HG02759 (cell line): ENCODE measurements around the gene MCF2L2.

ENCODE experiments used
- ATAC-seq: cut with Tn5 transposase; IDR thresholded peaks from one replicate; pipeline ENCODE4 v1.9.1; 2021; ENCODE audit warnings: mild to moderate bottlenecking, moderate library complexity; ENCODE audit not compliant: unreplicated experiment

Gene MCF2L2

GRCh38 chr3:183272791-183273190 is 155.6 kb downstream of the MCF2L2 start:
- ATAC-seq, result no peak

- no peak for ATAC-seq
These were observed 156.3 kb downstream of the MCF2L2 start for GRCh38 chr3:183272142-183272541.

GRCh38 chr3:183270344-183270743 is 158.1 kb downstream of the MCF2L2 start:
- no peak for ATAC-seq

- ATAC-seq, result no peak
These were observed 159.1 kb downstream of the MCF2L2 start for GRCh38 chr3:183269345-183269744.

- no peak for ATAC-seq
These were observed 160.1 kb downstream of the MCF2L2 start for GRCh38 chr3:183268366-183268765.

GRCh38 chr3:183267140-183267539 is 161.3 kb downstream of the MCF2L2 start:
- no peak for ATAC-seq

- ATAC-seq, result no peak
These were observed 162.0 kb downstream of the MCF2L2 start for GRCh38 chr3:183266454-183266853.

GRCh38 chr3:183265834-183266417 is 162.5 kb downstream of the MCF2L2 start:
- no peak for ATAC-seq

GRCh38 chr3:183265157-183265642 is 163.2 kb downstream of the MCF2L2 start:
- no peak for ATAC-seq

GRCh38 chr3:183264268-183264667 is 164.2 kb downstream of the MCF2L2 start:
- no peak for ATAC-seq

- ATAC-seq, result no peak
These were observed 165.5 kb downstream of the MCF2L2 start for GRCh38 chr3:183262875-183263378.

- ATAC-seq, result no peak
These were observed 167.2 kb downstream of the MCF2L2 start for GRCh38 chr3:183261151-183261724.

- ATAC-seq, result no peak
These were observed 168.1 kb downstream of the MCF2L2 start for GRCh38 chr3:183260167-183260904.

GRCh38 chr3:183259621-183260020 is 168.8 kb downstream of the MCF2L2 start:
- no peak for ATAC-seq

- no peak for ATAC-seq
These were observed 169.3 kb downstream of the MCF2L2 start for GRCh38 chr3:183259087-183259486.

GRCh38 chr3:183255348-183255730 is 173.1 kb downstream of the MCF2L2 start:
- ATAC-seq, result no peak

- ATAC-seq, result peak; percentile 24
These were observed 173.7 kb downstream of the MCF2L2 start for GRCh38 chr3:183254487-183255347.

- ATAC-seq, result peak; percentile 43
These were observed 174.6 kb downstream of the MCF2L2 start for GRCh38 chr3:183253528-183254486.

GRCh38 chr3:183252973-183253527 is 175.4 kb downstream of the MCF2L2 start, which contains the start of gene B3GNT5:
B3GNT5 (plus strand) TSS chr3:183253253; CDS start chr3:183269799, 16,546 bp downstream.
- ATAC-seq, result no peak
